ENCODE data around the gene BICC1. TPM values are rescaled to one million over a fixed set of nuclear protein-coding genes. Genes with fewer than 3 reads are reported as not detected.

BICC1 gene
- total RNA-seq, 1 donor from 2014 or later = 15.2 TPM

GRCh38 chr10:58795560-58795959, 282.9 kb downstream of the BICC1 start:
- H3K27ac Mint-ChIP-seq = no peak overlapping the region
- H3K4me1 Mint-ChIP-seq (ENCODE audit: unreplicated experiment) = peaks cover 17% of the 10 kb centered on the region

GRCh38 chr10:58796242-58796641, 283.6 kb downstream of the BICC1 start:
- DNase-seq (ENCODE audit: extremely low spot score, unreplicated experiment) = no peak
- Mint-ChIP-seq H3K4me3 (no peak overlapping the region), H3K4me1 (ENCODE audit: unreplicated experiment) (peaks cover 17% of the 10 kb centered on the region), H3K27ac (peak overlapping the region; percentile 52), H3K36me3 (peaks cover 21% of the 10 kb centered on the region), H3K27me3 (no peaks in the 10 kb centered on the region), H3K9me3 (no peaks in the 10 kb centered on the region)
- no peak for TF ChIP-seq CTCF (conservative IDR thresholded peaks at IDR 0.05)

More at GRCh38 chr10:58795560-58795959, 282.9 kb downstream of the BICC1 start:
- Mint-ChIP-seq H3K4me3 (no peak overlapping the region), H3K36me3 (peaks cover 18% of the 10 kb centered on the region), H3K9me3 (no peaks in the 10 kb centered on the region), H3K27me3 (no peaks in the 10 kb centered on the region)
- TF ChIP-seq CTCF (conservative IDR thresholded peaks at IDR 0.05) = no peak
- no peak for DNase-seq (ENCODE audit: extremely low spot score, unreplicated experiment)

GRCh38 chr10:58796824-58797223, 284.2 kb downstream of the BICC1 start:
- no peaks in the 10 kb centered on the region for H3K27me3 Mint-ChIP-seq
- DNase-seq (ENCODE audit: extremely low spot score, unreplicated experiment) = no peak
- peaks cover 17% of the 10 kb centered on the region for H3K4me1 Mint-ChIP-seq (ENCODE audit: unreplicated experiment)
- peak overlapping the region; percentile 52 for H3K27ac Mint-ChIP-seq
- H3K36me3 Mint-ChIP-seq = peaks cover 25% of the 10 kb centered on the region
- TF ChIP-seq CTCF (conservative IDR thresholded peaks at IDR 0.05) = no peak
- no peak overlapping the region for H3K4me3 Mint-ChIP-seq
- no peaks in the 10 kb centered on the region for H3K9me3 Mint-ChIP-seq

- H3K27me3 Mint-ChIP-seq = no peaks in the 10 kb centered on the region
- no peak for DNase-seq (ENCODE audit: extremely low spot score, unreplicated experiment)
- peaks cover 25% of the 10 kb centered on the region for H3K36me3 Mint-ChIP-seq
- no peak overlapping the region for H3K27ac Mint-ChIP-seq
- no peak for TF ChIP-seq CTCF (conservative IDR thresholded peaks at IDR 0.05)
- no peak overlapping the region for H3K4me3 Mint-ChIP-seq
- peaks cover 17% of the 10 kb centered on the region for H3K4me1 Mint-ChIP-seq (ENCODE audit: unreplicated experiment)
- no peaks in the 10 kb centered on the region for H3K9me3 Mint-ChIP-seq
Observed at GRCh38 chr10:58797356-58797755, 284.7 kb downstream of the BICC1 start.

- H3K27me3 Mint-ChIP-seq = no peaks in the 10 kb centered on the region
- no peak for TF ChIP-seq CTCF (conservative IDR thresholded peaks at IDR 0.05)
Observed at GRCh38 chr10:58802047-58802446, 289.4 kb downstream of the BICC1 start.

GRCh38 chr10:58806323-58806722, 293.7 kb downstream of the BICC1 start:
- H3K9me3 Mint-ChIP-seq = no peaks in the 10 kb centered on the region
- no peak for DNase-seq (ENCODE audit: extremely low spot score, unreplicated experiment)
- no peak overlapping the region for H3K27ac Mint-ChIP-seq
- peaks cover 20% of the 10 kb centered on the region for H3K36me3 Mint-ChIP-seq
- H3K4me1 Mint-ChIP-seq (ENCODE audit: unreplicated experiment) = peaks cover 27% of the 10 kb centered on the region
- H3K4me3 Mint-ChIP-seq = no peak overlapping the region
- TF ChIP-seq CTCF (conservative IDR thresholded peaks at IDR 0.05) = no peak
- no peaks in the 10 kb centered on the region for H3K27me3 Mint-ChIP-seq

More at GRCh38 chr10:58802047-58802446, 289.4 kb downstream of the BICC1 start:
- Mint-ChIP-seq H3K36me3 (peaks cover 18% of the 10 kb centered on the region), H3K4me3 (no peak overlapping the region), H3K4me1 (ENCODE audit: unreplicated experiment) (peaks cover 6% of the 10 kb centered on the region), H3K27ac (no peak overlapping the region), H3K9me3 (no peaks in the 10 kb centered on the region)
- DNase-seq (ENCODE audit: extremely low spot score, unreplicated experiment) = no peak

Measured in type B pancreatic cell (in vitro differentiated cells).